Smooth muscle cell (in vitro differentiated cells): ENCODE data around the gene GNAS. TPM values are rescaled to one million over a fixed set of nuclear protein-coding genes. Genes with fewer than 3 reads are reported as not detected.

Experiments used
- DNase-seq: peaks from one replicate; lab custom pipeline; 2025; ENCODE audit not compliant: unreplicated experiment; lab: John Stamatoyannopoulos, UW
- H2AFZ ChIP-seq: fragments of 200-600 bp; sonication (generic); 2 replicates; pipeline ENCODE4 v1.6.0; 2016; ENCODE audit warnings: antibody characterized with exemption, low read depth, mild to moderate bottlenecking
- H3F3A ChIP-seq: fragments of 200-600 bp; sonication (generic); 2 replicates; pipeline ENCODE4 v1.6.0; 2017; ENCODE audit warnings: antibody characterized with exemption, low read depth
- H3K27ac ChIP-seq: fragments of 200-600 bp; sonication (generic); 2 replicates; pipeline ENCODE4 v1.5.1; 2016; ENCODE audit warnings: low read depth, mild to moderate bottlenecking
- H3K27me3 ChIP-seq: fragments of 200-600 bp; sonication (generic); 2 replicates; pipeline ENCODE4 v1.6.1; 2016; ENCODE audit warnings: low read depth, mild to moderate bottlenecking
- H3K36me3 ChIP-seq: fragments of 200-600 bp; sonication (generic); 2 replicates; pipeline ENCODE4 v1.5.1; 2016; ENCODE audit warnings: low read depth
- H3K4me1 ChIP-seq: fragments of 200-600 bp; sonication (generic); 2 replicates; pipeline ENCODE4 v1.5.1; 2016; ENCODE audit warnings: low read depth
- H3K4me2 ChIP-seq: fragments of 200-600 bp; sonication (generic); 2 replicates; pipeline ENCODE4 v1.6.0; 2016; ENCODE audit warnings: mild to moderate bottlenecking
- H3K4me3 ChIP-seq: fragments of 200-600 bp; sonication (generic); 2 replicates; pipeline ENCODE4 v1.5.1; 2016; ENCODE audit warnings: mild to moderate bottlenecking
- H3K79me2 ChIP-seq: fragments of 200-600 bp; sonication (generic); 2 replicates; pipeline ENCODE4 v1.6.0; 2016; ENCODE audit warnings: low read depth, mild to moderate bottlenecking
- H3K9ac ChIP-seq: fragments of 200-600 bp; sonication (generic); 2 replicates; pipeline ENCODE4 v1.6.0; 2016; ENCODE audit warnings: low read depth
- H3K9me3 ChIP-seq: fragments of 200-600 bp; sonication (generic); replicated peaks from 2 replicates; pipeline ENCODE4 v1.5.1; 2016; ENCODE audit warnings: low read depth
- H4K20me1 ChIP-seq: fragments of 200-600 bp; sonication (generic); 2 replicates; pipeline ENCODE4 v1.6.0; 2016; ENCODE audit warnings: low read depth
- CTCF ChIP-seq: fragments of 200-600 bp; sonication (generic); IDR thresholded peaks from 2 replicates; pipeline ENCODE4 v1.5.1; 2017; ENCODE audit warnings: borderline replicate concordance, mild to moderate bottlenecking, antibody characterized with exemption; ENCODE audit not compliant: insufficient read depth, poor library complexity, severe bottlenecking
- WGBS: methylation state at CpG from one replicate; pipeline ENCODE4 v1.1.7; 2016; ENCODE audit warnings: low lambda C conversion rate; 5-methylcytosine and 5-hydroxymethylcytosine counted together
- polyA plus RNA-seq: library from polyadenylated mRNA; unstranded; fragments of >200 nt; fragmentation: Nextera tagmentation; extraction: Ambion mirVana; gene quantifications from 2 replicates; pipeline ENCODE4 v1.2.1, GENCODE V29; 2016
- total RNA-seq: library from RNA; depleted of rRNA; stranded (reverse); fragments of >200 nt; gene quantifications from 2 replicates; pipeline ENCODE4 v1.2.3, GENCODE V29; 2014

The GNAS gene
- total and polyA plus RNA-seq, 2 experiments from 2014 or later = 1,240 to 1,914 TPM

- no peak for TF ChIP-seq CTCF
- Histone ChIP-seq H3K9me3 (no peaks in the 10 kb centered on the region), H3K36me3 (no peaks in the 10 kb centered on the region), H3K9ac (no peak overlapping the region), H3F3A (no peaks in the 10 kb centered on the region), H3K79me2 (no peaks in the 10 kb centered on the region), H3K4me2 (no peak overlapping the region), H2AFZ (no peak overlapping the region), H3K4me1 (peaks cover 39% of the 10 kb centered on the region), H3K27me3 (no peaks in the 10 kb centered on the region), H3K4me3 (no peak overlapping the region), H4K20me1 (no peaks in the 10 kb centered on the region), H3K27ac (no peak overlapping the region)
- DNase-seq = no peak
- whole genome bisulfite sequencing = 96% methylated on average over 3 of the region's 3 CpGs
Observed at GRCh38 chr20:58875111-58875510, 22.6 kb downstream of the GNAS start.

GRCh38 chr20:58875541-58876134 is 23.1 kb downstream of the GNAS start:
- H3K9ac ChIP-seq = no peak overlapping the region

GRCh38 chr20:58876437-58876836 is 23.9 kb downstream of the GNAS start:
- Histone ChIP-seq H3K4me3 (no peak overlapping the region), H3F3A (no peaks in the 10 kb centered on the region), H4K20me1 (no peaks in the 10 kb centered on the region), H3K36me3 (no peaks in the 10 kb centered on the region), H3K4me1 (peaks cover 39% of the 10 kb centered on the region), H3K27ac (no peak overlapping the region), H3K79me2 (no peaks in the 10 kb centered on the region), H3K9ac (no peak overlapping the region), H3K9me3 (no peaks in the 10 kb centered on the region), H3K4me2 (no peak overlapping the region), H3K27me3 (no peaks in the 10 kb centered on the region), H2AFZ (no peak overlapping the region)
- TF ChIP-seq CTCF = no peak
- 82% methylated on average over 7 of the region's 7 CpGs for WGBS
- DNase-seq = no peak

More at GRCh38 chr20:58875541-58876134, 23.1 kb downstream of the GNAS start:
- no peak overlapping the region for H2AFZ ChIP-seq
- 74% methylated on average over 12 of the region's 12 CpGs for WGBS
- H3F3A ChIP-seq = no peaks in the 10 kb centered on the region
- H3K36me3 ChIP-seq = no peaks in the 10 kb centered on the region
- no peak overlapping the region for H3K4me2 ChIP-seq
- no peak overlapping the region for H3K27ac ChIP-seq
- H3K4me3 ChIP-seq = no peak overlapping the region
- H3K79me2 ChIP-seq = no peaks in the 10 kb centered on the region
- no peaks in the 10 kb centered on the region for H3K27me3 ChIP-seq
- H4K20me1 ChIP-seq = no peaks in the 10 kb centered on the region
- DNase-seq = no peak
- H3K4me1 ChIP-seq = peaks cover 39% of the 10 kb centered on the region
- no peaks in the 10 kb centered on the region for H3K9me3 ChIP-seq
- no peak for TF ChIP-seq CTCF
